Right atrium auricular region (tissue), 2 donors: ENCODE data around the gene VSTM4. TPM values are rescaled to one million over a fixed set of nuclear protein-coding genes. Genes with fewer than 3 reads are reported as not detected.

Experiments used
- DNase-seq: peaks from one replicate; pipeline ENCODE4 v3.0.0-alpha.2; 2019; ENCODE audit warnings: low spot score
- H3K27ac ChIP-seq, 2 donors: fragments of 200-600 bp; sonication (generic); 1 replicate in 1 of 2; 2 replicates in 1 of 2; pipeline ENCODE4 v1.5.1; 2016 to 2019
- H3K27me3 ChIP-seq, 2 donors: fragments of 200-600 bp; sonication (generic); one replicate each; pipeline versions ENCODE4 v1.5.1 to v1.6.0; 2017 to 2019
- H3K36me3 ChIP-seq: fragments of 200-600 bp; sonication (generic); one replicate; pipeline ENCODE4 v1.5.1; 2016
- H3K4me1 ChIP-seq, 2 donors: fragments of 200-600 bp; sonication (generic); one replicate each; pipeline versions ENCODE4 v1.5.1 to v1.6.0; 2017 to 2019
- H3K4me3 ChIP-seq, 2 donors: fragments of 200-600 bp; sonication (generic); 1 replicate in 1 of 2; 2 replicates in 1 of 2; pipeline ENCODE4 v1.5.1; 2017 to 2019; ENCODE audit warnings: mild to moderate bottlenecking in 1 of 2, moderate library complexity in 1 of 2
- H3K9me3 ChIP-seq, 2 donors: fragments of 200-600 bp; sonication (generic); one replicate each; pipeline ENCODE4 v1.5.1; 2019
- CTCF ChIP-seq, 2 donors: fragments of 200-600 bp; sonication (generic); IDR thresholded peaks; one replicate each; pipeline ENCODE4 v1.5.1; 2019; ENCODE audit warnings: antibody characterized with exemption in 2 of 2
- total RNA-seq, 2 donors: library from RNA; depleted of rRNA; stranded (reverse); fragments of >200 nt; gene quantifications; one replicate each; pipeline ENCODE4 v1.1.0, GENCODE V29; 2016

Gene VSTM4
- total RNA-seq, 2 donors from 2014 or later: 17.6 to 22.7 TPM

GRCh38 chr10:49008505-49009198, 106.7 kb downstream of the VSTM4 start:
- H3K4me3 ChIP-seq: no peak overlapping the region
- H3K9me3 ChIP-seq: no peaks in the 10 kb centered on the region
- peaks cover 0 to 48% of the 10 kb centered on the region in 2 donors for H3K4me1 ChIP-seq
- TF ChIP-seq CTCF (IDR thresholded peaks at IDR 0.05): no peak
- H3K36me3 ChIP-seq: no peaks in the 10 kb centered on the region
- DNase-seq: peak; percentile 57
- no peaks in the 10 kb centered on the region for H3K27me3 ChIP-seq
- peak overlapping the region; percentile 62 to 75 for H3K27ac ChIP-seq

- Histone ChIP-seq H3K9me3 (no peaks in the 10 kb centered on the region), H3K4me3 (no peak overlapping the region), H3K4me1 (peaks cover 0 to 42% of the 10 kb centered on the region in 2 donors), H3K27me3 (no peaks in the 10 kb centered on the region), H3K36me3 (no peaks in the 10 kb centered on the region), H3K27ac (peak overlapping the region; percentile 62 to 75)
- DNase-seq: peak; percentile 44
- TF ChIP-seq CTCF (IDR thresholded peaks at IDR 0.05): no peak
These were observed 107.2 kb downstream of the VSTM4 start for GRCh38 chr10:49008091-49008490.

DNA sequence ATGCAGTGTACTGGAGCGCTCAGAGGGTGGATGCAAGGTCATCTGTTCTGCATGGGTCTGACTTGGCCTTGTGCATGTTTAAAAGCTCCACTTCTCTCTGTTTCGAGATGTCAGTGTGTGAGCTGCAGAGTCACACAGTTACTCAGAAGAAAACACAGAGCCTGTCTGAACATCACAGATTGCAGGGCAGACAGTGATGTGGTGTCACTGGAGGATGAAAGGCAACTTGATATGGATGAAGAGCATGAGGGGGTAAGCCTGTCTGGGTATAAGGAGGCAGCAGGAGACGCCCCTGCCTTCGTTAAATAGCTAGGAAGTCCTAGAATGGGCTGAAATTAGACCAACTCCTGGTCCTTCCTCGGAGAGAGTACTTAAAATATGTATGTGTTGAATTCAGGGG, 108.2 kb downstream of the VSTM4 start:
- Histone ChIP-seq H3K27me3 (no peaks in the 10 kb centered on the region), H3K27ac (peak overlapping the region; percentile 62 to 75), H3K36me3 (no peaks in the 10 kb centered on the region), H3K4me3 (no peak overlapping the region), H3K9me3 (no peaks in the 10 kb centered on the region), H3K4me1 (peaks cover 0 to 41% of the 10 kb centered on the region in 2 donors)
- TF ChIP-seq CTCF (IDR thresholded peaks at IDR 0.05): no peak
- DNase-seq: no peak

GRCh38 chr10:49005270-49005669, 110.1 kb downstream of the VSTM4 start:
- TF ChIP-seq CTCF (IDR thresholded peaks at IDR 0.05): no peak
- Histone ChIP-seq H3K36me3 (no peaks in the 10 kb centered on the region), H3K9me3 (no peaks in the 10 kb centered on the region), H3K4me3 (no peak overlapping the region), H3K27me3 (no peaks in the 10 kb centered on the region), H3K27ac (peak overlapping the region in 1 of 2 donors; percentile 19), H3K4me1 (peaks cover 0 to 44% of the 10 kb centered on the region in 2 donors)
- DNase-seq: no peak

GRCh38 chr10:49001870-49002672, 113.3 kb downstream of the VSTM4 start:
- Histone ChIP-seq H3K36me3 (no peaks in the 10 kb centered on the region), H3K4me1 (peaks cover 0 to 15% of the 10 kb centered on the region in 2 donors), H3K9me3 (no peaks in the 10 kb centered on the region), H3K27ac (peak overlapping the region; percentile 11 to 20), H3K27me3 (no peaks in the 10 kb centered on the region), H3K4me3 (no peak overlapping the region)
- no peak for DNase-seq
- TF ChIP-seq CTCF (IDR thresholded peaks at IDR 0.05): no peak
